Tibial nerve (tissue), 4 donors: Measurements from ENCODE around the gene UFSP2. TPM values are rescaled to one million over a fixed set of nuclear protein-coding genes. Genes with fewer than 3 reads are reported as not detected.

Experiments used
- DNase-seq, 2 donors: peaks; one replicate each; pipeline ENCODE4 v3.0.0-alpha.2; 2019; ENCODE audit warnings: low spot score in 2 of 2
- H3K27ac ChIP-seq, 4 donors: fragments of 200-600 bp; sonication (generic) in 3 of 4; one replicate each; pipeline ENCODE4 v1.5.1; 2017 to 2019; ENCODE audit warnings: mild to moderate bottlenecking in 1 of 4
- H3K27me3 ChIP-seq, 2 donors: fragments of 200-600 bp; sonication (generic) in 1 of 2; one replicate each; pipeline versions ENCODE4 v1.5.1 to v1.6.0; 2017 to 2019
- H3K36me3 ChIP-seq, 3 donors: fragments of 200-600 bp; sonication (generic); one replicate each; pipeline ENCODE4 v1.5.1; 2018 to 2019
- H3K4me1 ChIP-seq, 4 donors: fragments of 200-600 bp; sonication (generic) in 3 of 4; one replicate each; pipeline ENCODE4 v1.5.1; 2017 to 2019
- H3K4me3 ChIP-seq, 4 donors: fragments of 200-600 bp; sonication (generic) in 3 of 4; one replicate each; pipeline ENCODE4 v1.5.1; 2017 to 2019; ENCODE audit warnings: mild to moderate bottlenecking in 1 of 4, moderate library complexity in 1 of 4
- H3K9me3 ChIP-seq, 4 donors: fragments of 200-600 bp; sonication (generic) in 3 of 4; one replicate each; pipeline ENCODE4 v1.5.1; 2017 to 2019
- EP300 ChIP-seq, 2 donors: sonication (generic); formaldehyde crosslinking; IDR thresholded peaks; one replicate each; pipeline ENCODE4 v1.6.1; 2017; ENCODE audit warnings: antibody characterized with exemption in 2 of 2, mild to moderate bottlenecking in 1 of 2
- POLR2A ChIP-seq, 2 donors: fragments of 450-650 bp; IDR thresholded peaks; one replicate each; pipeline ENCODE4 v1.6.1; 2017; ENCODE audit warnings: antibody characterized with exemption in 2 of 2, mild to moderate bottlenecking in 2 of 2, moderate library complexity in 2 of 2
- WGBS, 2 donors: methylation state at CpG; one replicate each; pipeline ENCODE4 v1.1.5; 2018; 5-methylcytosine and 5-hydroxymethylcytosine counted together
- total RNA-seq, 4 donors: library from RNA; depleted of rRNA; stranded (reverse); fragments of >200 nt; gene quantifications; one replicate each; pipeline ENCODE4 v1.1.0, GENCODE V29; 2016
- TF ChIP-seq, protein P1 (sequence below), 5 experiments: fragments of 200-600 bp in 3 of 5; fragments of 450-650 bp in 2 of 5; sonication (generic) in 3 of 5; IDR thresholded peaks; one replicate each; pipeline ENCODE4 v1.5.1; 2016 to 2019; ENCODE audit warnings: antibody characterized with exemption in 5 of 5, mild to moderate bottlenecking in 3 of 5, moderate library complexity in 2 of 5

Gene UFSP2
- total RNA-seq, 4 donors from 2014 or later = 19.4 to 35.0 (median 29.2) TPM

DNA sequence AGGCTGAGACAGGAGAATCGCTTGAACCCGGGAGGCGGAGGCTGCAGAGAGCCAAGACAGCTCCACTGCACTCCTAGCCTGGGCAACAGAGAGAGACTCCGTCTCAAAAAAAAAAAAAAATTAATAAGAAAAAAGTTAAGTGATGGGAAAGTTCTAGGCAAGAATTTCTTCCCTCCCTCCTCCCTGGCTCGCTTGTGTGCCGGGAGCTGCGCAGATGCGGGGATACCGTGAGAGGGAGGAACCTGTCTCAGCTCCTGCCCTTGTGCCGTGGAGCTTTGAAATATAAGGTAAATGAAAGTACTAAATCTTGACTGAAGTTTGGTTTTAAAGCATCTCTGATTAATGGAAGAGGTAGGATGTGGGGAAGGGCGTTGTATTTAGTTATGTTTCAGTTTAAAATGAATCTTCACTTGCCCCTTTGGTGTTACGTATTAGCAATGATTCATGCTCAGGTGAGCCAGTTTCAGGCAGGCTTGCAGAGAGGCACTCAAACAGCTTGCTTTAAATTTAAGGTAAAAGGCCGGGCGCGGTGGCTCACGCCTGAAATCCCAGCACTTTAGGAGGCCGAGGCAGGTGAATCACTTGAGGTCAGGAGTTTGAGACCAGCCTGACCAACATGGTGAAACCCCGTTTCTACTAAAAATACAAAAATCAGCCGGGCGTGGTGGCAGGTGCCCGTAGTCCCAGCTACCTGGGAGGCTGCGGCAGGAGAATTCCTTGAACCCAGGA lies 1.4 kb upstream of the UFSP2 start:
- TF ChIP-seq POLR2A (IDR thresholded peaks at IDR 0.05) = no peak
- TF ChIP-seq, protein P1, sequence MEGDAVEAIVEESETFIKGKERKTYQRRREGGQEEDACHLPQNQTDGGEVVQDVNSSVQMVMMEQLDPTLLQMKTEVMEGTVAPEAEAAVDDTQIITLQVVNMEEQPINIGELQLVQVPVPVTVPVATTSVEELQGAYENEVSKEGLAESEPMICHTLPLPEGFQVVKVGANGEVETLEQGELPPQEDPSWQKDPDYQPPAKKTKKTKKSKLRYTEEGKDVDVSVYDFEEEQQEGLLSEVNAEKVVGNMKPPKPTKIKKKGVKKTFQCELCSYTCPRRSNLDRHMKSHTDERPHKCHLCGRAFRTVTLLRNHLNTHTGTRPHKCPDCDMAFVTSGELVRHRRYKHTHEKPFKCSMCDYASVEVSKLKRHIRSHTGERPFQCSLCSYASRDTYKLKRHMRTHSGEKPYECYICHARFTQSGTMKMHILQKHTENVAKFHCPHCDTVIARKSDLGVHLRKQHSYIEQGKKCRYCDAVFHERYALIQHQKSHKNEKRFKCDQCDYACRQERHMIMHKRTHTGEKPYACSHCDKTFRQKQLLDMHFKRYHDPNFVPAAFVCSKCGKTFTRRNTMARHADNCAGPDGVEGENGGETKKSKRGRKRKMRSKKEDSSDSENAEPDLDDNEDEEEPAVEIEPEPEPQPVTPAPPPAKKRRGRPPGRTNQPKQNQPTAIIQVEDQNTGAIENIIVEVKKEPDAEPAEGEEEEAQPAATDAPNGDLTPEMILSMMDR (IDR thresholded peaks at IDR 0.05) = no peak
- TF ChIP-seq EP300 (IDR thresholded peaks at IDR 0.05) = no peak
- Histone ChIP-seq H3K36me3 (peaks cover 0 to under 1% (median 0%) of the 10 kb centered on the region in 3 donors), H3K27me3 (no peaks in the 10 kb centered on the region), H3K4me3 (no peak overlapping the region), H3K9me3 (no peaks in the 10 kb centered on the region), H3K27ac (no peak overlapping the region), H3K4me1 (peaks cover 0 to 34% (median 13%) of the 10 kb centered on the region in 4 donors)
- no peak for DNase-seq
- WGBS, 2 donors = 88 to 92% methylated on average over 22 of the region's 22 CpGs

GRCh38 chr4:185424905-185425646 lies 688 bp downstream of the UFSP2 start:
- no peak for TF ChIP-seq POLR2A (IDR thresholded peaks at IDR 0.05)
- TF ChIP-seq, protein P1 (IDR thresholded peaks at IDR 0.05) = no peak
- TF ChIP-seq EP300 (IDR thresholded peaks at IDR 0.05) = no peak
- Histone ChIP-seq H3K4me1 (peaks cover 0 to 50% (median 14%) of the 10 kb centered on the region in 4 donors), H3K4me3 (peak overlapping the region; percentile 90 to 98 (median 94)), H3K36me3 (peaks cover 0 to 13% (median 0%) of the 10 kb centered on the region in 3 donors), H3K9me3 (no peaks in the 10 kb centered on the region), H3K27me3 (no peaks in the 10 kb centered on the region), H3K27ac (peak overlapping the region; percentile 95 to 98 (median 96))
- DNase-seq = no peak
- 15 to 21% methylated on average over 13 of the region's 13 CpGs for WGBS, 2 donors

DNA sequence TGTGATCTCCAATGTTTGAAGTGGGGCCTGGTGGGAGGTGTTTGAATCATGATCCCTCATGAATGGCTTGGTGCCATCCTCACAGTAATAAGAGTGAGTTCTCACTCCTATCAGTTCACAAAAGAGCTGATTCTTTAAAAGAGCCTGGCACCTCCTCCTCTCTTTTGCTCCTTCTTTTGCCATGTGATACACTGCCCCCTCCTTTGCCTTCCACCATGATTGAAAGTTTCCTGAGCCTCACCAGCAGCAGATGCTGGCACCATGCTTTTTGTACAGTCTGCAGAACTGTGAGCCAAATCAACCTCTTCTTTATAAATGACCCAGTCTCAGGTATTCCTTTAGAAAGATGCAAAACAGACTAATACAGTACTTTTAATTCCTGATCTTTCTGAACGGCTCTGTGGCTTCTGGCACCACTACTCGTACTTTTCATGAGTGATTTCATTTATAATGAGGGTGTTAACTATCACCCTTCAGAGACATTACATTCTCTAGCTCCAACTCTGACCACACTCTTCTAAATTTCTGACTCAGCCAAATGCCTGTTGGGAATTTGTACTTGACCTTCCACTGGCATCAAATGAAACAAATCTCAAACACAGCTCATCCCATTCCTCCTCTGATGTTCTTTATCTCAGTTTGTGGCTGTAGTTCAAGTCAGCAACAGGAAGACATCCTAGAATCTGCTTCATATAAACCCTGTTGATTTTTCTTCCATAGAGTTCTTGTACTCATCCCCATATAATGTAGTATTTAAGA lies 4.2 kb downstream of the UFSP2 start:
- H3K9me3 ChIP-seq = no peaks in the 10 kb centered on the region
- no peak for DNase-seq
- H3K4me3 ChIP-seq = no peak overlapping the region
- no peak for TF ChIP-seq EP300 (IDR thresholded peaks at IDR 0.05)
- TF ChIP-seq, protein P1 (IDR thresholded peaks at IDR 0.05) = no peak
- no peak for TF ChIP-seq POLR2A (IDR thresholded peaks at IDR 0.05)
- no peak overlapping the region for H3K27ac ChIP-seq
- H3K36me3 ChIP-seq = peaks cover 0 to 48% (median 0%) of the 10 kb centered on the region in 3 donors
- WGBS, 2 donors = 48 to 64% methylated on average over 2 of the region's 2 CpGs
- no peaks in the 10 kb centered on the region for H3K27me3 ChIP-seq
- H3K4me1 ChIP-seq = peaks cover 0 to 50% (median 14%) of the 10 kb centered on the region in 4 donors

GRCh38 chr4:185416955-185417354 lies 8.8 kb downstream of the UFSP2 start:
- TF ChIP-seq EP300 (IDR thresholded peaks at IDR 0.05) = no peak
- TF ChIP-seq POLR2A (IDR thresholded peaks at IDR 0.05) = no peak
- TF ChIP-seq, protein P1 (IDR thresholded peaks at IDR 0.05) = no peak
- H3K4me3 ChIP-seq = no peak overlapping the region
- H3K36me3 ChIP-seq = peaks cover 0 to 86% (median 2%) of the 10 kb centered on the region in 3 donors
- no peaks in the 10 kb centered on the region for H3K27me3 ChIP-seq
- no peak for DNase-seq
- H3K9me3 ChIP-seq = no peaks in the 10 kb centered on the region
- no peak overlapping the region for H3K27ac ChIP-seq
- peaks cover 0 to 20% (median 2%) of the 10 kb centered on the region in 4 donors for H3K4me1 ChIP-seq
